GM21737 (cell line): ENCODE results near the gene CDC14B.
"Not testable (repeated sequence)": the region's sequence is repeated elsewhere in the genome, so short reads cannot be mapped to it uniquely, and the experiment has no call there.

ENCODE experiments used
- ATAC-seq: cut with Tn5 transposase; IDR thresholded peaks from one replicate; pipeline ENCODE4 v1.9.1; 2021; ENCODE audit warnings: mild to moderate bottlenecking, moderate library complexity; ENCODE audit not compliant: unreplicated experiment

The CDC14B gene

GRCh38 chr9:96619491-96620180 lies at the start of gene CDC14B:
Gene CDC14B (minus strand): TSS chr9:96619843. CDS start chr9:96619378, 465 bp downstream.
- ATAC-seq, result no peak

- no peak for ATAC-seq
Measured at GRCh38 chr9:96668868-96669534, 49.4 kb upstream of the CDC14B start.

GRCh38 chr9:96667363-96667728 lies 47.7 kb upstream of the CDC14B start:
- no peak for ATAC-seq

- ATAC-seq, result not testable (repeated sequence)
Measured at GRCh38 chr9:96666653-96667362, 47.2 kb upstream of the CDC14B start.

- ATAC-seq, result no peak
Measured at GRCh38 chr9:96665789-96666188, 46.1 kb upstream of the CDC14B start.

GRCh38 chr9:96663506-96664120 lies 44.0 kb upstream of the CDC14B start:
- ATAC-seq, result no peak

GRCh38 chr9:96661711-96662110 lies 42.1 kb upstream of the CDC14B start:
- ATAC-seq, result no peak

GRCh38 chr9:96660692-96661248 lies 41.1 kb upstream of the CDC14B start:
- ATAC-seq, result no peak

- peak; percentile 75 for ATAC-seq
Measured at GRCh38 chr9:96655198-96655851, 35.7 kb upstream of the CDC14B start, which contains the start of gene PRXL2C. Gene PRXL2C (minus strand): TSS chr9:96655317. CDS start chr9:96655281, 36 bp downstream.

- peak; percentile 43 for ATAC-seq
Measured at GRCh38 chr9:96654450-96655197, 35.0 kb upstream of the CDC14B start.

- ATAC-seq, result no peak
Measured at GRCh38 chr9:96651626-96652025, 32.0 kb upstream of the CDC14B start.

- no peak for ATAC-seq
Measured at GRCh38 chr9:96649620-96650324, 30.1 kb upstream of the CDC14B start.

- ATAC-seq, result no peak
Measured at GRCh38 chr9:96646081-96646991, 26.7 kb upstream of the CDC14B start.

GRCh38 chr9:96644137-96644536 lies 24.5 kb upstream of the CDC14B start:
- no peak for ATAC-seq

GRCh38 chr9:96641514-96641913 lies 21.9 kb upstream of the CDC14B start:
- ATAC-seq, result no peak

- no peak for ATAC-seq
Measured at GRCh38 chr9:96638606-96639364, 19.1 kb upstream of the CDC14B start.

- no peak for ATAC-seq
Measured at GRCh38 chr9:96636368-96636767, 16.7 kb upstream of the CDC14B start.
